IPS-18a (cell line): Measurements from ENCODE around the gene FBN2.
A peak's percentile ranks its signal among the peaks of the same experiment; 100 is the strongest.

Experiments
- H3K27ac ChIP-seq: one replicate; pipeline ENCODE4 v1.5.1; 2013; ENCODE audit warnings: low read length
- H3K27me3 ChIP-seq: one replicate; pipeline ENCODE4 v1.6.1; 2013; ENCODE audit warnings: mild to moderate bottlenecking, low read length; ENCODE audit not compliant: control insufficient read depth, insufficient read depth
- H3K36me3 ChIP-seq: one replicate; pipeline ENCODE4 v1.6.1; 2013; ENCODE audit warnings: low read depth, low read length; ENCODE audit not compliant: control insufficient read depth
- H3K4me1 ChIP-seq: one replicate; pipeline ENCODE4 v1.6.1; 2013; ENCODE audit warnings: low read depth, low read length; ENCODE audit not compliant: control insufficient read depth
- H3K4me3 ChIP-seq: one replicate; pipeline ENCODE4 v1.5.1; 2013; ENCODE audit warnings: low read length
- H3K9ac ChIP-seq: one replicate; pipeline ENCODE4 v1.6.1; 2013; ENCODE audit warnings: mild to moderate bottlenecking, low read length, moderate library complexity
- H3K9me3 ChIP-seq: one replicate; pipeline ENCODE4 v1.6.1; 2013; ENCODE audit warnings: low read depth, low read length; ENCODE audit not compliant: control insufficient read depth

FBN2 gene

GRCh38 chr5:128551476-128551875, 13.4 kb upstream of the FBN2 start:
- Histone ChIP-seq H3K27ac (no peak overlapping the region), H3K9ac (no peak overlapping the region), H3K4me3 (no peak overlapping the region), H3K9me3 (no peaks in the 10 kb centered on the region), H3K27me3 (no peaks in the 10 kb centered on the region), H3K36me3 (no peaks in the 10 kb centered on the region), H3K4me1 (no peaks in the 10 kb centered on the region)

GRCh38 chr5:128549496-128549895, 11.5 kb upstream of the FBN2 start:
- Histone ChIP-seq H3K27ac (no peak overlapping the region), H3K9ac (no peak overlapping the region), H3K4me1 (no peaks in the 10 kb centered on the region), H3K27me3 (no peaks in the 10 kb centered on the region), H3K4me3 (no peak overlapping the region), H3K9me3 (peaks cover 3% of the 10 kb centered on the region), H3K36me3 (no peaks in the 10 kb centered on the region)

- Histone ChIP-seq H3K4me3 (no peak overlapping the region), H3K9me3 (peaks cover 5% of the 10 kb centered on the region), H3K4me1 (no peaks in the 10 kb centered on the region), H3K9ac (no peak overlapping the region), H3K36me3 (no peaks in the 10 kb centered on the region), H3K27ac (no peak overlapping the region), H3K27me3 (no peaks in the 10 kb centered on the region)
Measured at GRCh38 chr5:128546658-128547281, 8.7 kb upstream of the FBN2 start.

- no peak overlapping the region for H3K4me3 ChIP-seq
- no peak overlapping the region for H3K27ac ChIP-seq
- H3K27me3 ChIP-seq, result peaks cover 15% of the 10 kb centered on the region
- H3K9ac ChIP-seq, result no peak overlapping the region
- H3K36me3 ChIP-seq, result no peaks in the 10 kb centered on the region
- H3K9me3 ChIP-seq, result peaks cover 5% of the 10 kb centered on the region
- H3K4me1 ChIP-seq, result peaks cover 2% of the 10 kb centered on the region
Measured at GRCh38 chr5:128541385-128541784, 3.3 kb upstream of the FBN2 start.

- no peaks in the 10 kb centered on the region for H3K9me3 ChIP-seq
- peaks cover 29% of the 10 kb centered on the region for H3K27me3 ChIP-seq
- peak overlapping the region; percentile 68 for H3K4me3 ChIP-seq
- H3K27ac ChIP-seq, result no peak overlapping the region
- H3K36me3 ChIP-seq, result no peaks in the 10 kb centered on the region
- peaks cover 11% of the 10 kb centered on the region for H3K4me1 ChIP-seq
- H3K9ac ChIP-seq, result peak overlapping the region; percentile 62
Measured at GRCh38 chr5:128539038-128539429, 989 bp upstream of the FBN2 start.

- Histone ChIP-seq H3K4me1 (peaks cover 11% of the 10 kb centered on the region), H3K36me3 (no peaks in the 10 kb centered on the region), H3K27me3 (peaks cover 29% of the 10 kb centered on the region), H3K27ac (no peak overlapping the region), H3K9me3 (no peaks in the 10 kb centered on the region), H3K4me3 (peak overlapping the region; percentile 68), H3K9ac (peak overlapping the region; percentile 62)
Measured at GRCh38 chr5:128538250-128539037, 399 bp upstream of the FBN2 start.

- Histone ChIP-seq H3K4me3 (peak overlapping the region; percentile 68), H3K36me3 (no peaks in the 10 kb centered on the region), H3K9me3 (no peaks in the 10 kb centered on the region), H3K27ac (no peak overlapping the region), H3K27me3 (peaks cover 29% of the 10 kb centered on the region), H3K4me1 (peaks cover 11% of the 10 kb centered on the region), H3K9ac (peak overlapping the region; percentile 62)
Measured at GRCh38 chr5:128537221-128537999, 635 bp downstream of the FBN2 start.

GRCh38 chr5:128536254-128537220, 1.5 kb downstream of the FBN2 start:
- no peaks in the 10 kb centered on the region for H3K9me3 ChIP-seq
- H3K27ac ChIP-seq, result no peak overlapping the region
- H3K27me3 ChIP-seq, result peaks cover 29% of the 10 kb centered on the region
- H3K36me3 ChIP-seq, result no peaks in the 10 kb centered on the region
- peaks cover 11% of the 10 kb centered on the region for H3K4me1 ChIP-seq
- H3K4me3 ChIP-seq, result peak overlapping the region; percentile 68
- peak overlapping the region; percentile 62 for H3K9ac ChIP-seq

- H3K9me3 ChIP-seq, result no peaks in the 10 kb centered on the region
- H3K9ac ChIP-seq, result no peak overlapping the region
- peaks cover 29% of the 10 kb centered on the region for H3K27me3 ChIP-seq
- no peak overlapping the region for H3K4me3 ChIP-seq
- H3K36me3 ChIP-seq, result peaks cover 3% of the 10 kb centered on the region
- H3K27ac ChIP-seq, result no peak overlapping the region
- peaks cover 11% of the 10 kb centered on the region for H3K4me1 ChIP-seq
Measured at GRCh38 chr5:128535251-128535650, 2.8 kb downstream of the FBN2 start.

- Histone ChIP-seq H3K27me3 (peaks cover 29% of the 10 kb centered on the region), H3K9me3 (no peaks in the 10 kb centered on the region), H3K4me1 (peaks cover 11% of the 10 kb centered on the region), H3K4me3 (no peak overlapping the region), H3K27ac (no peak overlapping the region), H3K36me3 (peaks cover 7% of the 10 kb centered on the region), H3K9ac (no peak overlapping the region)
Measured at GRCh38 chr5:128534726-128535125, 3.3 kb downstream of the FBN2 start.

- Histone ChIP-seq H3K36me3 (peaks cover 13% of the 10 kb centered on the region), H3K4me1 (peaks cover 11% of the 10 kb centered on the region), H3K9me3 (no peaks in the 10 kb centered on the region), H3K27ac (no peak overlapping the region), H3K27me3 (peaks cover 27% of the 10 kb centered on the region), H3K9ac (no peak overlapping the region), H3K4me3 (no peak overlapping the region)
Measured at GRCh38 chr5:128532776-128533175, 5.3 kb downstream of the FBN2 start.
